ENCODE data around the gene SNPH.

GRCh38 chr20:1242530-1242929 is 23.6 kb upstream of the SNPH start:
- no peak for TF ChIP-seq EZH2phosphoT487 (IDR thresholded peaks at IDR 0.05)
- TF ChIP-seq CTCF (IDR thresholded peaks at IDR 0.05): no peak

All from neural progenitor cell (in vitro differentiated cells).